HepG2 (cell line): ENCODE measurements around the gene ICAM3. TPM values are rescaled to one million over a fixed set of nuclear protein-coding genes. Genes with fewer than 3 reads are reported as not detected.
A peak's percentile ranks its signal among the peaks of the same experiment; 100 is the strongest.

Experiments used
- AHR ChIP-seq: IDR thresholded peaks from 2 replicates; pipeline ENCODE4 v1.6.1; 2018; ENCODE audit warnings: missing genetic modification reagents, missing compliant biosample characterization
- HOXA5 ChIP-seq: sonication (generic); formaldehyde crosslinking; IDR thresholded peaks from 2 replicates; pipeline ENCODE4 v1.4.0; 2020; ENCODE audit warnings: missing genetic modification reagents
- IRF9 ChIP-seq: sonication (generic); formaldehyde crosslinking; IDR thresholded peaks from 2 replicates; pipeline ENCODE4 v1.8.0; 2022; ENCODE audit warnings: missing genetic modification reagents, mild to moderate bottlenecking, borderline replicate concordance
- IRX3 ChIP-seq: sonication (generic); formaldehyde crosslinking; IDR thresholded peaks from 2 replicates; pipeline ENCODE4 v1.8.1; 2023; ENCODE audit warnings: mild to moderate bottlenecking, low read depth, missing genetic modification reagents, borderline replicate concordance
- JDP2 ChIP-seq: sonication (generic); formaldehyde crosslinking; IDR thresholded peaks from 2 replicates; pipeline ENCODE4 v1.8.1; 2022; ENCODE audit warnings: missing genetic modification reagents, borderline replicate concordance
- MED8 ChIP-seq: sonication (generic); formaldehyde crosslinking; IDR thresholded peaks from 2 replicates; pipeline ENCODE4 v1.8.1; 2023; ENCODE audit warnings: mild to moderate bottlenecking, missing genetic modification reagents; ENCODE audit not compliant: insufficient replicate concordance
- MXD3 ChIP-seq: IDR thresholded peaks from 2 replicates; pipeline ENCODE4 v1.6.1; 2016; ENCODE audit warnings: mild to moderate bottlenecking, missing biosample characterization, missing genetic modification reagents
- NR2F6 ChIP-seq, 2 experiments: IDR thresholded peaks; 2 replicates each; pipeline ENCODE4 v1.6.1; 2016; ENCODE audit warnings: antibody characterized with exemption in 1 of 2, mild to moderate bottlenecking in 1 of 2
- PREB ChIP-seq: sonication (generic); formaldehyde crosslinking; IDR thresholded peaks from 2 replicates; pipeline ENCODE4 v1.4.0; 2020; ENCODE audit warnings: missing genetic modification reagents
- SMAD3 ChIP-seq: sonication (generic); formaldehyde crosslinking; IDR thresholded peaks from 2 replicates; pipeline ENCODE4 v1.4.0; 2020; ENCODE audit warnings: missing genetic modification reagents
- SNAPC2 ChIP-seq: sonication (generic); formaldehyde crosslinking; IDR thresholded peaks from 2 replicates; pipeline ENCODE4 v1.8.1; 2022; ENCODE audit warnings: mild to moderate bottlenecking, missing genetic modification reagents
- SP4 ChIP-seq: sonication (generic); formaldehyde crosslinking; IDR thresholded peaks from 2 replicates; pipeline ENCODE4 v1.8.1; 2023; ENCODE audit warnings: mild to moderate bottlenecking, missing genetic modification reagents
- STAT6 ChIP-seq: sonication (generic); formaldehyde crosslinking; IDR thresholded peaks from 2 replicates; pipeline ENCODE4 v1.4.0; 2020; ENCODE audit warnings: missing genetic modification reagents, mild to moderate bottlenecking, borderline replicate concordance
- ZNF225 ChIP-seq: sonication (generic); formaldehyde crosslinking; IDR thresholded peaks from 2 replicates; pipeline ENCODE4 v1.4.0; 2020; ENCODE audit warnings: mild to moderate bottlenecking, missing genetic modification reagents
- ZNF234 ChIP-seq: sonication (generic); formaldehyde crosslinking; conservative IDR thresholded peaks from 2 replicates; pipeline ENCODE4 v1.5.1; 2020; ENCODE audit warnings: mild to moderate bottlenecking, missing genetic modification reagents
- ZNF337 ChIP-seq: sonication (generic); formaldehyde crosslinking; IDR thresholded peaks from 2 replicates; pipeline ENCODE4 v1.5.1; 2020; ENCODE audit warnings: missing genetic modification reagents, low read depth, mild to moderate bottlenecking, borderline replicate concordance
- ZNF350 ChIP-seq: sonication (generic); formaldehyde crosslinking; IDR thresholded peaks from 2 replicates; pipeline ENCODE4 v1.4.0; 2020; ENCODE audit warnings: mild to moderate bottlenecking, low read depth, missing genetic modification reagents, borderline replicate concordance
- ZNF446 ChIP-seq: sonication (generic); formaldehyde crosslinking; IDR thresholded peaks from 2 replicates; pipeline ENCODE4 v1.5.0; 2020; ENCODE audit warnings: mild to moderate bottlenecking, missing genetic modification reagents
- ZNF543 ChIP-seq: sonication (generic); formaldehyde crosslinking; IDR thresholded peaks from 2 replicates; pipeline ENCODE4 v1.4.0; 2020; ENCODE audit warnings: mild to moderate bottlenecking, missing genetic modification reagents
- ZNF552 ChIP-seq: sonication (generic); formaldehyde crosslinking; IDR thresholded peaks from 2 replicates; pipeline ENCODE4 v1.9.0; 2022; ENCODE audit warnings: missing genetic modification reagents, mild to moderate bottlenecking, borderline replicate concordance
- ZNF576 ChIP-seq: sonication (generic); formaldehyde crosslinking; IDR thresholded peaks from 2 replicates; pipeline ENCODE4 v1.4.0; 2020; ENCODE audit warnings: mild to moderate bottlenecking, missing genetic modification reagents
- ZNF605 ChIP-seq: sonication (generic); formaldehyde crosslinking; IDR thresholded peaks from 2 replicates; pipeline ENCODE4 v1.8.0; 2022; ENCODE audit warnings: mild to moderate bottlenecking, missing genetic modification reagents
- polyA plus RNA-seq, 8 experiments: library from polyadenylated mRNA; depleted of rRNA in 3 of 8; stranded (reverse) in 7 of 8; unstranded in 1 of 8; fragments of >200 nt; fragmentation: Illumina TruSeq in 4 of 8; extraction: Trizol in 4 of 8; gene quantifications; 2 replicates each; pipeline versions ENCODE4 v1.2.1 to v1.2.3, GENCODE V29; 2011 to 2016; ENCODE audit warnings: low read depth in 4 of 8, missing spikeins in 1 of 8, mixed read lengths in 1 of 8; ENCODE audit not compliant: insufficient read depth in 1 of 8
- total RNA-seq, 5 experiments: library from RNA; depleted of rRNA; stranded (reverse); fragments of >200 nt; fragmentation: Illumina TruSeq; extraction: Trizol; gene quantifications; 2 replicates each; pipeline ENCODE4 v1.2.3, GENCODE V29; 2016; ENCODE audit warnings: low read depth in 1 of 5

The ICAM3 gene
- total and polyA plus RNA-seq, 2 of the 13 experiments (the other 11 are each of a cell fraction or from before 2014, with no cell fraction given): 14.1 to 21.0 TPM

GRCh38 chr19:10315335-10316214, 23.8 kb downstream of the ICAM3 start, which contains the start of gene FDX2 (continued):
- TF ChIP-seq ZNF225 (CRISPR knock-in tag) (no peak), ZNF552 (CRISPR knock-in tag) (no peak; the same call in 1 of the 2 replicates), SMAD3 (CRISPR knock-in tag) (0 out of 2 replicates have a peak, but pooled peaks have one; percentile 42), ZNF234 (CRISPR knock-in tag) (no peak), ZNF576 (no peak), SP4 (CRISPR knock-in tag) (peak; percentile 35; the same call in 1 of the 2 replicates), ZNF337 (CRISPR knock-in tag) (peak; percentile 34; the same call in 1 of the 2 replicates), PREB (CRISPR knock-in tag) (no peak), IRX3 (CRISPR knock-in tag) (peak; percentile 19; the same call in 1 of the 2 replicates), NR2F6 (IDR thresholded peaks at IDR 0.05) (no peak), NR2F6 (CRISPR knock-in tag; IDR thresholded peaks at IDR 0.05) (peak; percentile 37; the same call in 1 of the 2 replicates), ZNF446 (CRISPR knock-in tag) (no peak), MED8 (CRISPR knock-in tag) (no peak), ZNF605 (no peak), ZNF350 (CRISPR knock-in tag) (peak; percentile 71), IRF9 (CRISPR knock-in tag) (peak; percentile 43; the same call in 1 of the 2 replicates), STAT6 (CRISPR knock-in tag) (no peak; the same call in 1 of the 2 replicates), MXD3 (CRISPR knock-in tag) (peak; percentile 63), JDP2 (no peak), AHR (CRISPR knock-in tag) (no peak), SNAPC2 (CRISPR knock-in tag) (no peak), ZNF543 (CRISPR knock-in tag) (peak; percentile 69; the same call in 1 of the 2 replicates), HOXA5 (CRISPR knock-in tag) (no peak)
